OCI-M2 (cell line): ENCODE measurements around the gene IL17RE.

ENCODE experiments used
- DNase-seq: peaks from one replicate; lab custom pipeline; 2025; ENCODE audit not compliant: unreplicated experiment; lab: John Stamatoyannopoulos, UW

IL17RE gene

DNA sequence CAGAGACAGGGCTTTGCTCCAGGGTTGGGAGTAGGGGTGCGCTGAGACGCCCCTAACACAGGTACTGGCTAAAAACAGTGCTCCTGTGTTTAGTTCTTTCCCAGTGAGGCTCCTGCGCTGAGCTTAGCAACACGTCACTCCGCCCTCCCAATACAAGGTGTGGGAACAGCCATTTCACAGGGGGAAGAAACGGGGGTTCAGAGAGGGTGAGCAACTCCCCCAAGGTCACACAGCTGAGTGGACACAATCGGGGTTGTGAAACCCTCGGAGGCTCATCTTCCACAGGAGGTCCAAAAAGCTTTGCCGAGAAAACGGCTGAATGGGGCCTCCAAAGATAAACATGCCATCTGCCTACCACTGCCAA is 48.9 kb downstream of the IL17RE start:
- DNase-seq: no peak

- no peak for DNase-seq
These were observed 49.5 kb downstream of the IL17RE start, which contains the start of gene PRRT3 for GRCh38 chr3:9951962-9952805. Gene PRRT3, minus strand, starts transcription at chr3:9952408. Its CDS starts 2,293 bp downstream, at chr3:9950115.

GRCh38 chr3:9955067-9955502 is 52.4 kb downstream of the IL17RE start:
- DNase-seq: no peak

- no peak for DNase-seq
These were observed 53.1 kb downstream of the IL17RE start for GRCh38 chr3:9955611-9956352.

GRCh38 chr3:9957214-9957613 is 54.6 kb downstream of the IL17RE start:
- DNase-seq: no peak

GRCh38 chr3:9965200-9965875 is 62.7 kb downstream of the IL17RE start:
- no peak for DNase-seq
